ENCODE measurements around the gene FKTN. TPM values are rescaled to one million over a fixed set of nuclear protein-coding genes. Genes with fewer than 3 reads are reported as not detected.

The FKTN gene
- total and polyA plus RNA-seq, 2 donors from 2014 or later: 5.9 to 21.4 TPM

- Histone ChIP-seq H3K27me3 (ENCODE audit: control insufficient read depth, insufficient read depth, low read length) (no peaks in the 10 kb centered on the region), H3K9me3 (ENCODE audit: control insufficient read depth in 2 of 3, insufficient read depth in 1 of 3, low read length in 3 of 3) (no peaks in the 10 kb centered on the region), H3K9ac (ENCODE audit: low read length in 3 of 3) (no peak overlapping the region), H3K4me1 (ENCODE audit: control insufficient read depth in 2 of 3, insufficient read depth in 2 of 3, low read depth in 1 of 3, low read length in 3 of 3) (no peaks in the 10 kb centered on the region), H3K36me3 (ENCODE audit: control insufficient read depth in 2 of 3, insufficient read depth in 3 of 3, low read length in 3 of 3) (peaks cover 0 to 7% (median 2%) of the 10 kb centered on the region in 3 donors), H3K4me3 (ENCODE audit: low read length in 3 of 3) (no peak overlapping the region), H3K27ac (ENCODE audit: low read depth in 2 of 2, low read length in 2 of 2) (no peak overlapping the region)
- DNase-seq: no peak
- intact Hi-C loops (cut with DNase I): no loop called here
- TF ChIP-seq CTCF (IDR thresholded peaks at IDR 0.05; ENCODE audit: borderline replicate concordance, extremely low read depth, insufficient read depth): no peak
- no peak for FAIRE-seq
These were observed 35.2 kb downstream of the FKTN start for GRCh38 chr9:105593145-105593544.

- peak; percentile 43 for TF ChIP-seq CTCF (IDR thresholded peaks at IDR 0.05; ENCODE audit: borderline replicate concordance, extremely low read depth, insufficient read depth)
- no peak overlapping the region for H3K9ac ChIP-seq (ENCODE audit: low read length in 3 of 3)
- intact Hi-C loops (cut with DNase I): no loop called here
- peak; percentile 94 for FAIRE-seq
- no peak overlapping the region for H3K4me3 ChIP-seq (ENCODE audit: low read length in 3 of 3)
- no peaks in the 10 kb centered on the region for H3K36me3 ChIP-seq (ENCODE audit: control insufficient read depth in 2 of 3, insufficient read depth in 3 of 3, low read length in 3 of 3)
- H3K9me3 ChIP-seq (ENCODE audit: control insufficient read depth in 2 of 3, insufficient read depth in 1 of 3, low read length in 3 of 3): no peaks in the 10 kb centered on the region
- H3K4me1 ChIP-seq (ENCODE audit: control insufficient read depth in 2 of 3, insufficient read depth in 2 of 3, low read depth in 1 of 3, low read length in 3 of 3): no peaks in the 10 kb centered on the region
- H3K27ac ChIP-seq (ENCODE audit: low read depth in 2 of 2, low read length in 2 of 2): no peak overlapping the region
- DNase-seq: peak in 2 of 5 donors; percentile 53 to 80
- no peaks in the 10 kb centered on the region for H3K27me3 ChIP-seq (ENCODE audit: control insufficient read depth, insufficient read depth, low read length)
These were observed 51.0 kb downstream of the FKTN start for GRCh38 chr9:105608721-105609598.

- no peak for FAIRE-seq
- intact Hi-C loops (cut with DNase I): no loop called here
- Histone ChIP-seq H3K9ac (ENCODE audit: low read length in 3 of 3) (no peak overlapping the region), H3K4me3 (ENCODE audit: low read length in 3 of 3) (no peak overlapping the region), H3K27me3 (ENCODE audit: control insufficient read depth, insufficient read depth, low read length) (no peaks in the 10 kb centered on the region), H3K9me3 (ENCODE audit: control insufficient read depth in 2 of 3, insufficient read depth in 1 of 3, low read length in 3 of 3) (no peaks in the 10 kb centered on the region), H3K36me3 (ENCODE audit: control insufficient read depth in 2 of 3, insufficient read depth in 3 of 3, low read length in 3 of 3) (no peaks in the 10 kb centered on the region), H3K4me1 (ENCODE audit: control insufficient read depth in 2 of 3, insufficient read depth in 2 of 3, low read depth in 1 of 3, low read length in 3 of 3) (no peaks in the 10 kb centered on the region), H3K27ac (ENCODE audit: low read depth in 2 of 2, low read length in 2 of 2) (no peak overlapping the region)
- no peak for TF ChIP-seq CTCF (IDR thresholded peaks at IDR 0.05; ENCODE audit: borderline replicate concordance, extremely low read depth, insufficient read depth)
- DNase-seq: no peak
These were observed 63.1 kb downstream of the FKTN start for GRCh38 chr9:105621001-105621400.
